Aortic smooth muscle cell (primary cell): ENCODE results near the gene TCP11X1. TPM values are rescaled to one million over a fixed set of nuclear protein-coding genes. Genes with fewer than 3 reads are reported as not detected.

Experiments
- total RNA-seq: library from RNA; depleted of rRNA; stranded (reverse); fragments of >200 nt; gene quantifications from 2 replicates; pipeline ENCODE4 v1.2.3, GENCODE V29; 2014

The TCP11X1 gene
- not detected in 2 replicates for total RNA-seq

DNA sequence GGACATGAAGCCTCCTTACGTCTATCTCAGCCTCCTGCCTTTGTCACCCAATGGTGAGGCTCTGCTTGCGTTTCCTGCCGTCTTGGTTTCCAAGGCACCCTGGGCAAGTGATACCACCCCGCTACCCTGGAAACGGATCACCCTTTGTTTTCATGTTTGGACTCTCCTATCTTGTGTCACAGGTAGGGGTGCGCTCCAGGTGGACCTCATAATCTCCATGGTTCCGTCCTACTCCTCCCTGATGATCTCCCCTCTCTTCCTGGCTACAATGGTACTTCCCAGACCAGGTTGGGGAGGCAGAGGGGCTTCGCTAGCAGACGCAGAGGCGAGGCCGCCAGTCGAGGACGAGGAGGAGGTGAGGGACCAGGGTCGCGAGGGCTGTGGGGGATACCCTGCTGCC, at the start of gene TCP11X1:
TSS of gene TCP11X1 (plus strand) at position 316 of the 400 bp plus-strand sequence.

DNA sequence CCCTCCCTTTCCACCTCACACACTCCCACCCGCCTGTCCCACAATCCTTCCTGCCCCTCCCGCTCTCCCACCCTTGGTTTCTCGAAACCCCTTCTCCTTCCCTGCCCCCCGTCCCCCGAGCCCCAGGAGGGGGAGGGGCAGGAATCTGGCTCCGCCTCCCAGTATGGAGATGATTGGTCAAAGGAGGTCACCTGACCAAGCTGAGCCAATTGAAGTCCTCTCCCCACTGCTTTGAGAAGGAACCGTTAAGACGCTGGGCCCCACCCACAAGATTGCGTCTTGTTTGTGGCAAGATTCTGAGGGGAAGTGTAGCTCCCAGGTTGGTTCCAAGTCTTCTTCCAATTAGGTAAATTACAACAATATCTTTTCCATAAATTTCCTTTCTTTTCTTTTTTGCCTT, 31.8 kb downstream of the TCP11X1 start, which contains the start of gene NXF2:
TSS of gene NXF2 (plus strand) at position 275 of the 400 bp plus-strand sequence. CDS start 59,912 bp downstream, outside the sequence.

Other genes with a start within 250 kb of the TCP11X1 start
- gene TCEAL2, start 89.6 kb upstream of the TCP11X1 start, total RNA-seq, result 0.13 and 0.37 TPM in 2 replicates
- gene TCEAL6, start 72.8 kb upstream of the TCP11X1 start, total RNA-seq, result not detected in 2 replicates
- 0.92 TPM in 1 of 2 replicates, not detected in the other for gene BEX5, start 59.3 kb upstream of the TCP11X1 start, total RNA-seq
- not detected in 2 replicates for gene NXF2, start 31.9 kb downstream of the TCP11X1 start, total RNA-seq
- gene NXF2B, start 224.7 kb downstream of the TCP11X1 start, total RNA-seq, result not detected in 2 replicates